Islet of Langerhans (tissue), 1 donor: ENCODE data around the gene MAP1LC3B2.

ENCODE experiments used
- FAIRE-seq: peaks from one replicate; lab custom pipeline; 2011; peaks lifted over from hg19 to GRCh38; lab: Jason Lieb, UNC

MAP1LC3B2 gene

DNA sequence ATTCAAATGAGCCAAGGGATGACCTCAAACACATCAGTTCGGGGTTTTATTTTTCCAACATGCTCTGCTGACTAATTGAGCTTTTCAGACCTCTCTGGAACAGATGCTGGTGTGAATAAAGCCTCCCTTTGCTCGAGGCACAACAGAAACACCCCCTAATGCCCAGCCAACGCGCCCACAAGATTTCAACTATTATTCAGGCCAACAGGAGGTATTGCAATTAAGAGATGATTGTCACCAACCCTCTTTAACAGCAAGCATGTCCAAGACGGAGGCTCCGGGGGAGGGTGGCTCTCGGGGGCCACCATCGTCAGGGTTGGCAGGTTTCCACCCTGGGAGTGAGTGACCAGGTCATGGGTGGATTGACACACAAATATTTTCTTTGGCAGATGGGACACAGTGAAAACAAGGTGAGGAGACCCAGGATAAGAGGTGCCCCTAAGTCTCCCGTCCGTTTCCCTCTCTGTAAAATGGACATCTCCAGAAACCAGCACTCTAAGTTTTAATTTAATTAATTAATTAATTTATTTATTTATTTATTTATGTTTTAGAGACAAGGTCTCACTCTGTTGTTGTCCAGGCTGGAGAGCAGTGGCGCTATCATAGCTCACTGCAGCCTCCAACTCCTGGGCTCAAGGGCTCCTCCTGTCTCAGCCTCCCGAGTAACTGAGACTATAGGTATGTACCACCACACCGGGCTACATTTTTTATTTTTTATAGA, 56.1 kb downstream of the MAP1LC3B2 start:
- no peak for FAIRE-seq

DNA sequence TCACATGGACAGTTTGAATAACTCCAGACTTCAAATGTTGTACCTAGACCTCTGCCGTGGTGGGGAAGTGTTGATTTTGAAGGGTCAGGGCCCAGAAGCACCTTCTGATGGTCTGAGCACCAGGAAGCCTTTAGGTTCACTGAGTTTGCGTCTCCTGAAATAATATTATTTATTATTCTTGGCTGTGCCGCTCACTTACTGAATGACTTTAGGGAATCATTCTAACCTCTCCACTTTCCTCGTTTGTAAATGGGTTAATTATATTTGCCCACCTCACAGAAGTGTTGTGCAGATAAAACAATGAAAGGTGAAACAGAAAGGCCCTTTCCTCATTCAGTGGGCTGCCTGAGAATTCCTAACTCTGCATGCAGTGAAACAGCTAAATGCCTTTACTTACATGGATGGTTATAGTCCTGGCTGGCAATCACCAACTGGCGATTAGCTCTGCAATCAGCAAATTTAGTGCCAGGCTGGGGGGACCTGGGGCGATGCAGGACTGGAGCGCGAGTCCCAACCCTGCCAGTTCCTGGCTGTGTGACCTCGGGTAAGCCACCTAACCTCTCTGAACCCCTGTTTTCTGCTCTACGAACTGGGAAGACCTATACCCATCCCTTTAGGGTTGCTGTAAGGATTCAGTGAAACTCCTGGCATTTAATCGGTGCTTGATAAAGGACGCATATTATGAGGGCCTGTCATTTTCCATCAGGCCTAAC, 57.5 kb downstream of the MAP1LC3B2 start:
- no peak for FAIRE-seq

- FAIRE-seq, result no peak
These were observed 60.1 kb downstream of the MAP1LC3B2 start for GRCh38 chr12:116619246-116619645.

DNA sequence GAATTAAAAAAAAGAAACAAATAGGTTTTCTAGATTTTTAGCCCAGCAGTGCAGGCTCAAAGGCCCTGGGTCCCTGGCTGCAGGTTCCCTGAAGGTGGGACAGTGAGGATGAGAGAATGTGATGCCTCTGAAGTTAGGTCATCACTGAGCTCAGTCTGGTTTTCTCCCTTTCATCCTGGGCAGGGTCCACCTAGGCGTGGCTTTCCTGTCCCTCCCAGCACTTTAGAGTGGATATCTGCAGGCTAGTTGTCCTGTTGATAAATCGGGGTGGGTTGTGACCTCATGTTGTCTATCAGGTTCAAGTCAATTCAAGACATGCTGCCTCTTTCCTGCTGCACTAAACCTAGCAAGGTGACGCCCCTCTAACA, 60.9 kb downstream of the MAP1LC3B2 start:
- no peak for FAIRE-seq

DNA sequence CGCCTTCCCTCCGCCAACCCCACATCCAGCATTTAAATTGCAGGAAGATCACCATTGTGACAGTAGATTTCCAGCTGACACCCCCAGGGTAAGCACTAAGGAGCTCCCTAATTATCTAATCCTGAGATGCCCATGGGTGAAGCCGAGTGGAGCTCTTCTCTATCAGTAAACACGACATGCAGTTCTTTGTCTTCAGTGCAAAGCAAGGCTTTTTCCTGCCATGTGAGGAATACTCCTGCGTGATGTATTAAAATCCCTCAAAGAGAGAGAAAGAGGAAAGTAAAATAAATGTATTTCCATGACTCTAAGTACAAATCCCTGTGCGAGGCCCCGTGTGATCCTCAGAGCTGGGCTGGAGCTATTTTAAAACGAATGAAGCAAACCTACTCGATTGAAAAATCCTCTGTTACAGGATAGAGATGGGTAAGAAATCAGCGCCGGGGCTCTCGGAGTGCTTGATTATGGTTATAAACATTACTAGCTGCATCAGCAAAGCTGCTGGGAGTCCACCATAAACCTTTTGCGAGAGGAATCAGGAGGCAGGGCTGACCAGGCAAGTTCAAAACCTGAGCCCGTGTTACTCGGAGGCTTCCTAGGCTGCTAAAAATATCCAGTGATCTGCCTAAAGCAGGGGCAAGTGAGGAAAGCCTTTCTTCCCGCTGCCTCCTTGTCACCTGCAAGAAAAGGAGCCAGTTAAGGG, 61.5 kb downstream of the MAP1LC3B2 start:
- no peak for FAIRE-seq

GRCh38 chr12:116621194-116621593, 62.0 kb downstream of the MAP1LC3B2 start:
- no peak for FAIRE-seq

DNA sequence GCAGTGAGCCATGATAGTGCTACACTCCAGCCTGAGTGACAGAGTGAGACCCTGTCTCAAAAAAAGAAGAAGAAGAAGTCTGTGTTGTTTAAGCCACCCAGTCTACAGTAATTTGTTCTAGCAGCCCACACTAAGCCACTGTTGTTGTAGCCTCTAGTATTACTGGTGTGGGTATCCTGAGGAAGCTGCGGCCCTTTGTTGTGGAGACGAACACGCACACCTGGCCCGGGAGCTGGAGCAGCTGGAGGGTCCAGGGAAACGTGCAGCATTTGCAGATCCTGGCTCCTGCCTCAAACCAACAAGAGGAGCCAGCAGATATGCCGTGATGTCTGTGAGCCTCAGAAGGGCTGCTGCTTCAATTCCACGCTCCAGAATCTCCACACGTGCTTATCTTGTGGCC, 65.3 kb downstream of the MAP1LC3B2 start:
- FAIRE-seq, result no peak

DNA sequence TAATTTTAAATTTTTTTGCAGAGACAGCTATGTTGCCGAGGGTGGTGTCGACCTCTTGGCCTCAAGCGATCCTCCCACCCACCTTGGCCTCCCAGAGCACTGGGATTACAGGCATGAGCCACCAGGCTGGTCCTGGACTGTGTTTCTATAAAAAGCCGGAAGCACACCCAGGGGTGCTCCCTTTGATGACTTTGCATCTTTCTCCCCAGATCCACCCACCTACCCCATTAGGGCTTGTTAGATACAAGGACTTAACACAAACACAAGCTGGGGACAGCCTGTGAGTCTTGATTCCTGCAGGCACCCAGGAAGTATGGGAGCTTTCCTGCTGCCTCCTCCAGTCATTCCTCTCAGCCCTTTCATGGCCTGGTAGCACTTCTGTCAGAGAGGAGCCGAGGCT, 67.0 kb downstream of the MAP1LC3B2 start:
- no peak for FAIRE-seq
